ENCODE results near the gene LANCL1. TPM values are rescaled to one million over a fixed set of nuclear protein-coding genes. Genes with fewer than 3 reads are reported as not detected.

The LANCL1 gene
- total RNA-seq, 2 donors from 2014 or later, result 68.4 to 88.1 TPM

DNA sequence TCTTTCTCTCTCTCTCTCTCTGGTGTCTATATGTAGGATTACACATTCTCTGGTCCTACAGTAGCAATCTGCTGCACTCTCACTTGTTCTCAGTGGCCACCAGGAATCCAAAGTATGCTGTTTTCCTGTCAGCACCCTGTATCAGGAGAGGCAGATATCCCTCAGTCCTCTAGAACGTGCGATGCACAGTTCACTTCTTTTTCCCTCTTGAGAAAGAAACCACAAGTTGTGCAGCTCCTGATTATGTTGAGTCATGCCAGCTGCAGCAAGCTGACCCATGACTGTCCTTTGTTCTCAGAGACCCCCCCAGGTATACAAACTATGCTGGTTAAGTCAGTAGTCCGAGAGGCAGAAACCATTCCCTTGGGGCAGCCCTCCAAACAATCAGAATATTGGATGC lies 54.6 kb downstream of the LANCL1 start:
- no peak overlapping the region for H3K27ac Mint-ChIP-seq
- H3K9me3 Mint-ChIP-seq, result peaks cover 44% of the 10 kb centered on the region
- 78 to 90% methylated on average over 3 of the region's 3 CpGs for WGBS, 2 experiments (ENCODE audit: insufficient coverage in 1 of 2, insufficient read length in 1 of 2)

DNA sequence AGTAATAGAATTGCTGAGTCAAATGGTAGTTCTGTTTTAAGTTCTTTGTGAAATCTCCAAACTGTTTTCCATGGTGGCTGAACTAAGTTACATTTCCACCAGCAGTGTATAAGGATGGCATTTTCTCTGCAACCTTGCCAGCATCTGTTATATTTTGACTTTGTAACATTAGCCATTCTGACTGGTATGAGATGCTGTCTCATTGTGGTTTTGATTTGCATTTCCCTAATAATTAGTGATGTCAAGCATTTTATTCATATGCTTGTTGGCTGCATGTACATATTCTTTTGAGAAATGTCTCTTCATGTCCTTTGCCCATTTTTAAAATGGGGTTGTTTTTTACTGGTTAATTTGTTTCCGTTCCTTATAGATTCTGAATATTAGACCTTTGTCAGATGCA lies 63.9 kb downstream of the LANCL1 start:
- Histone ChIP-seq H3K4me1 (ENCODE audit: control insufficient read depth, insufficient read depth, low read length) (no peaks in the 10 kb centered on the region), H3K9ac (ENCODE audit: extremely low read depth, low read length, poor library complexity, severe bottlenecking) (no peak overlapping the region), H3K36me3 (ENCODE audit: control insufficient read depth, insufficient read depth, low read length) (no peaks in the 10 kb centered on the region), H3K4me3 (ENCODE audit: low read length) (no peak overlapping the region), H3K27me3 (ENCODE audit: control insufficient read depth, insufficient read depth, low read length, poor library complexity, severe bottlenecking) (no peaks in the 10 kb centered on the region), H3K9me3 (ENCODE audit: control insufficient read depth, low read length) (peaks cover 5% of the 10 kb centered on the region), H3K27ac (ENCODE audit: low read depth, low read length) (no peak overlapping the region)
- Mint-ChIP-seq H3K9me3 (peaks cover 9% of the 10 kb centered on the region), H3K4me3 (no peak overlapping the region), H3K36me3 (ENCODE audit: low read depth) (no peaks in the 10 kb centered on the region), H3K4me1 (no peaks in the 10 kb centered on the region), H3K27me3 (ENCODE audit: insufficient read depth) (peaks cover 2% of the 10 kb centered on the region), H3K27ac (no peak overlapping the region)
- no peak for DNase-seq
- WGBS, 2 experiments (ENCODE audit: insufficient coverage in 1 of 2, insufficient read length in 1 of 2), result 75 to 87% methylated on average over 1 of the region's 1 CpG
- TF ChIP-seq, protein P1, sequence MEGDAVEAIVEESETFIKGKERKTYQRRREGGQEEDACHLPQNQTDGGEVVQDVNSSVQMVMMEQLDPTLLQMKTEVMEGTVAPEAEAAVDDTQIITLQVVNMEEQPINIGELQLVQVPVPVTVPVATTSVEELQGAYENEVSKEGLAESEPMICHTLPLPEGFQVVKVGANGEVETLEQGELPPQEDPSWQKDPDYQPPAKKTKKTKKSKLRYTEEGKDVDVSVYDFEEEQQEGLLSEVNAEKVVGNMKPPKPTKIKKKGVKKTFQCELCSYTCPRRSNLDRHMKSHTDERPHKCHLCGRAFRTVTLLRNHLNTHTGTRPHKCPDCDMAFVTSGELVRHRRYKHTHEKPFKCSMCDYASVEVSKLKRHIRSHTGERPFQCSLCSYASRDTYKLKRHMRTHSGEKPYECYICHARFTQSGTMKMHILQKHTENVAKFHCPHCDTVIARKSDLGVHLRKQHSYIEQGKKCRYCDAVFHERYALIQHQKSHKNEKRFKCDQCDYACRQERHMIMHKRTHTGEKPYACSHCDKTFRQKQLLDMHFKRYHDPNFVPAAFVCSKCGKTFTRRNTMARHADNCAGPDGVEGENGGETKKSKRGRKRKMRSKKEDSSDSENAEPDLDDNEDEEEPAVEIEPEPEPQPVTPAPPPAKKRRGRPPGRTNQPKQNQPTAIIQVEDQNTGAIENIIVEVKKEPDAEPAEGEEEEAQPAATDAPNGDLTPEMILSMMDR (conservative IDR thresholded peaks at IDR 0.05), result no peak

More for the DNA sequence above, 54.6 kb downstream of the LANCL1 start:
- Histone ChIP-seq H3K9ac (ENCODE audit: extremely low read depth, low read length, poor library complexity, severe bottlenecking) (no peak overlapping the region), H3K4me1 (ENCODE audit: control insufficient read depth, insufficient read depth, low read length) (no peaks in the 10 kb centered on the region), H3K9me3 (ENCODE audit: control insufficient read depth, low read length) (peaks cover 38% of the 10 kb centered on the region), H3K36me3 (ENCODE audit: control insufficient read depth, insufficient read depth, low read length) (no peaks in the 10 kb centered on the region), H3K27me3 (ENCODE audit: control insufficient read depth, insufficient read depth, low read length, poor library complexity, severe bottlenecking) (no peaks in the 10 kb centered on the region), H3K4me3 (ENCODE audit: low read length) (no peak overlapping the region), H3K27ac (ENCODE audit: low read depth, low read length) (no peak overlapping the region)
- DNase-seq, result no peak
- Mint-ChIP-seq H3K4me1 (no peaks in the 10 kb centered on the region), H3K36me3 (ENCODE audit: low read depth) (peaks cover 18% of the 10 kb centered on the region), H3K4me3 (no peak overlapping the region), H3K27me3 (ENCODE audit: insufficient read depth) (no peaks in the 10 kb centered on the region)
- TF ChIP-seq, protein P1 (conservative IDR thresholded peaks at IDR 0.05), result no peak

DNA sequence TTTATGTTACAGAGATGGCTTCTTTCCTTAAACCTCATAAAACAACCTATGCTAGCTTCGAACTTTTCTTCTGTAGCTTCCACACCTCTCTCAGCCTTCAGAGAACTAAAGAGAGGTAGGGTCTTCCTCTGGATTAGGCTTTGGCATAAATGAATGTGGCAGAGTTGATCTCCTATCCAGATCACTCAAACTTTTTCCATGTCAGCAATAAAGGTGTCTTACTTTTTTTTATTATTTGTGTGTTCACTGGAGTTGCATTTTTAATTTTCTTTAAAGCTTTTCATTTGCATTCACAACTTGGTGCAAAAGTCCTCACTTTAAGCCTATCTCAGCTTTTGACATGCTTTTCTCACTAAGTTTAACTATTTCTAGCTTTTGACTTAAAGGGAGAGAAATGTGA lies 66.0 kb downstream of the LANCL1 start:
- WGBS, 2 experiments (ENCODE audit: insufficient coverage in 1 of 2, insufficient read length in 1 of 2), result 60 to 92% methylated on average over 1 of the region's 1 CpG
- Mint-ChIP-seq H3K27ac (no peak overlapping the region), H3K9me3 (peaks cover 9% of the 10 kb centered on the region), H3K4me1 (no peaks in the 10 kb centered on the region), H3K27me3 (ENCODE audit: insufficient read depth) (peaks cover 2% of the 10 kb centered on the region), H3K36me3 (ENCODE audit: low read depth) (no peaks in the 10 kb centered on the region), H3K4me3 (no peak overlapping the region)
- H3K27ac ChIP-seq (ENCODE audit: low read depth, low read length), result no peak overlapping the region
- no peaks in the 10 kb centered on the region for H3K27me3 ChIP-seq (ENCODE audit: control insufficient read depth, insufficient read depth, low read length, poor library complexity, severe bottlenecking)
- H3K9ac ChIP-seq (ENCODE audit: extremely low read depth, low read length, poor library complexity, severe bottlenecking), result no peak overlapping the region
- no peak for DNase-seq
- H3K4me3 ChIP-seq (ENCODE audit: low read length), result no peak overlapping the region
- H3K36me3 ChIP-seq (ENCODE audit: control insufficient read depth, insufficient read depth, low read length), result no peaks in the 10 kb centered on the region
- TF ChIP-seq, protein P1 (conservative IDR thresholded peaks at IDR 0.05), result no peak
- H3K4me1 ChIP-seq (ENCODE audit: control insufficient read depth, insufficient read depth, low read length), result no peaks in the 10 kb centered on the region
- peaks cover 5% of the 10 kb centered on the region for H3K9me3 ChIP-seq (ENCODE audit: control insufficient read depth, low read length)
